GM12872 (cell line): ENCODE measurements around the gene CDH22.
A peak's percentile ranks its signal among the peaks of the same experiment; 100 is the strongest.

Experiments
- CTCF ChIP-seq: IDR thresholded peaks from 3 replicates; pipeline ENCODE4 v1.5.1; 2011; ENCODE audit warnings: low read depth, mild to moderate bottlenecking, low read length, moderate library complexity; ENCODE audit not compliant: insufficient read depth

The CDH22 gene

DNA sequence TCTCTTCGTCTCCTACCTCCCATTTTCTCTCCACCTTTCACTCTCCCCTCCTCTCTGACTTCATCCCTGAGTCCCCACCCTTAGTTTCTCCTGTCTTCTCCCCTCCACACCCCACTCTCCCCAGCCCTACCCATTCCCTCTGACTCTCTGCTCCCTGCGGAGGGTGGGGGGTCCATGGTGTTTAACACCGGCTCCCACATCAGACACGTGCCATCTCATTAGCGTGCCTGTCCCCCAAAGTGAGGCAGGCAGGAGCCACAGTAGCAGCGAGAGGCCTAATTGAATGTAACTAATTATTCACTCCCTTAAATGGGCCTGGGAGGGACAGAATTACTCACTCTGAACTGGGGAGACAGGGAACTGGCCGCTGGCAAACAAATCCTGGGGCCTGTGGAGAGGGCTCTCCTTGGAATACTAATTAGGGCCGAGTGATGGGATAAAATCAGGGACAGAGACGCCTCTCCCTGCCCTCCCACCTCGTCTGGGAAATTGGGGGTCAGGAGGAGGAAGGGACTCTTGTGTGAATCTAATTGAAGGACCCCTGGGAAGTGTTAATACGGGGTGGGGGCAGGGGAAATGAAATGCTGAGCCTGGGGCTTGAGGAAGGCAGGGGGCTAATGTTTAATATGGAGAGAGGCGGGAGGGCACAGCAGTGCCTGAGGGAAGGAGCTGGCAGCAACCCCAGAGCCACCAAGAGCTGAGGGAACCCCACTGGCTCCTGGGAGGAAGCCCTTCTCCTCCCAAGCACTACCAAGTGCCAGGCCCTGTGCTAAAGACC, 172.3 kb downstream of the CDH22 start:
- no peak for TF ChIP-seq CTCF

DNA sequence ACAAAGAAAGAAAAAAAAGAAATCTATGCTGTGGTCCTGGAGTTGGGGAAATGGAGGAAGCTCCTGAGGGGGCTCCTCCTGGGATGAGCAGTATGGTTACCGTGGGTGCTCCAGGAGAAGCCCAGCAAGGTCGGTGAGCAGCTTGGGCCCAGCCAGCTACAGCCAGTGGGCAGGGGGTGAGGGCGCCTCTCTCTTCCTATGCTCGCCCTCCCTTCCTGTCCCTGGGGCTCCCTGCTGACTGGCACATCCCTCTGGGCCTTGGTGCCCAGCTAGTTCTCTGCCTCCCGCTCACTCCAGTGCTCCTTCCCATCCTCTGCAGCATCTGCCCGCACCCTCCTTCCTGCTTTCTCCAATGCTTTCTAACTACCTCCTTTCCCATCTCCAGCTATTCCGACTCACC, 173.6 kb downstream of the CDH22 start:
- TF ChIP-seq CTCF: no peak

DNA sequence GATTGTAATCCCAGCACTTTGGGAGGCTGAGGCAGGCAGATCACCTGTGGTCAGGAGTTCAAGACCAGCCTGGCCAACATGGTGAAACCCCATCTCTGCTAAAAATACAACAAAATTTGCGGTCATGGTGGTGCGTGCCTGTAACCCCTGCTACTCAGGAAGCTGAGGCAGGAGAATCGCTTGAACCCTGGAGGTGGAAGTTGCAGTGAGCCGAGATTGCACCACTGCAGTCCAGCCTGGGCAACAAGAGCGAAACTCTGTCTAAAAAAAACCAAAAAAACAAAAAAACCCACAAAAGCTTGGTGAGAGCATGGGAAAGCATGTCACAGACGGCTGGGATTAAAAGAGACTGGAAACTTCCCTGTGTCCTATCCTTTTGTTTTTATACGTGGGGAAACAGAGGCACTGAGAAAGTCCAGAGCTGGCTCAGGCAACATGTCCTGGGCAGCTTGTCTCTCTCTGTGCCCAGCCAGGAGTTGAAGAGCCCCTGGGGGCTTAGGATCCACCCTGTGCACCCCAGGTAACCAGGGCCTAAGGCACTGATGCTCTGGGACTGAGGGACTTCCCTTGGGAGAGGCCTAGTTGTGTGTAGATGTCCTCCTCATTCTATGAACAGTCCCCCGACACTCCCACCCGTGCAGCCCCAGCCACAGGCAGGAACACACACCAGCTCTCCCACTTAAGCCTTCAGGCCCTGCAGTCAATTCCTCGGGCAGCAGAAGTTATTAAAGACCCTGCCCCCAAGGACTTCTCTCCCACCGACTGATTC, 174.2 kb downstream of the CDH22 start:
- TF ChIP-seq CTCF: no peak

GRCh38 chr20:46132705-46133120, 175.6 kb downstream of the CDH22 start:
- TF ChIP-seq CTCF: peak; percentile 89

- no peak for TF ChIP-seq CTCF
Observed at GRCh38 chr20:46131396-46131795, 176.9 kb downstream of the CDH22 start.

GRCh38 chr20:46130534-46130933, 177.8 kb downstream of the CDH22 start:
- TF ChIP-seq CTCF: no peak

DNA sequence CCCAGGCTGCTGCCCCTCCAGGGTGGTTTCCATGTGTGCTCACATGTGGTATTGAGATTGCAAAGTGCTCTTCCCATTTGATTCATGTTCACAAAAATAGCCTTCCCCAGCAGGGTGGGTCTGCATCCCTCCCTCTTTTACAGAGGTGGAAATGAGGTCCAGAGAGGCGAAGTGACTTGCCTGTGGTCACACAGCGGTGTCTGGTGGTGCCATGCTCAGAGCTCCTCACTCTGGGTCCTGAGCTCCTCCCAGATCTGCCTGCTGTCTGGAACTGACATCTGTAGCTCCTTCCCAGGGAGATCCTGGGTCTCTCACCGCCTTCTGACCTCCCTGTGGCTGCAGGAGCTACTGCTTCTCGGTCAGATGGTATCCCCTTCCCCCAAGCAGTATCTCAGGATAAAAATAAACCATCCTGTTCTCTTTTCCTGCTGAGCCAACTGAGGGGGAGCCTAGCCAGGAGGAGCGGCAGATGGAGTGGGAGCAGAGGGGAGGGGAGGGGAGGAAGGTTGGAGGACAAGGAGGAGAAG, 178.3 kb downstream of the CDH22 start:
- TF ChIP-seq CTCF: no peak
